Activated CD4-positive, CD25-positive, alpha-beta regulatory T cell treated with anti-CD3 and anti-CD28 coated beads, Interleukin-2, amount 50 U/mL, for 24 hours (primary cell): ENCODE measurements around the gene SPANXN2.
"Not testable (repeated sequence)": the region's sequence is repeated elsewhere in the genome, so short reads cannot be mapped to it uniquely, and the experiment has no call there.

Source experiments
- ATAC-seq, 2 donors: fragments of 150-1000 bp; cut with Tn5 transposase; one replicate each; pipeline ENCODE4 v1.10.0; 2021; ENCODE audit warnings: mild to moderate bottlenecking in 1 of 2, moderate library complexity in 1 of 2

The SPANXN2 gene

GRCh38 chrX:143720652-143721051 is at the start of gene SPANXN2:
TSS of gene SPANXN2 (minus strand) at chrX:143720752. CDS start at chrX:143720668, 84 bp downstream.
- ATAC-seq: not testable (repeated sequence)

- ATAC-seq: no peak
Measured at GRCh38 chrX:143768976-143769375, 48.4 kb upstream of the SPANXN2 start.

GRCh38 chrX:143767789-143768188 is 47.2 kb upstream of the SPANXN2 start:
- not testable (repeated sequence) for ATAC-seq

- ATAC-seq: no peak
Measured at GRCh38 chrX:143757887-143758286, 37.3 kb upstream of the SPANXN2 start.

GRCh38 chrX:143757375-143757774 is 36.8 kb upstream of the SPANXN2 start:
- no peak for ATAC-seq

- ATAC-seq: no peak
Measured at GRCh38 chrX:143754183-143754582, 33.6 kb upstream of the SPANXN2 start.

- ATAC-seq: no peak
Measured at GRCh38 chrX:143733866-143734265, 13.3 kb upstream of the SPANXN2 start.

- no peak for ATAC-seq
Measured at GRCh38 chrX:143726296-143726695, 5.7 kb upstream of the SPANXN2 start.

- ATAC-seq: no peak
Measured at GRCh38 chrX:143701460-143701859, 19.1 kb downstream of the SPANXN2 start.

GRCh38 chrX:143694885-143695284 is 25.7 kb downstream of the SPANXN2 start:
- no peak for ATAC-seq

GRCh38 chrX:143683486-143683885 is 37.1 kb downstream of the SPANXN2 start:
- no peak for ATAC-seq

GRCh38 chrX:143674926-143675325 is 45.6 kb downstream of the SPANXN2 start:
- ATAC-seq: no peak

- no peak for ATAC-seq
Measured at GRCh38 chrX:143669395-143669794, 51.2 kb downstream of the SPANXN2 start.

GRCh38 chrX:143664302-143664701 is 56.2 kb downstream of the SPANXN2 start:
- no peak for ATAC-seq

GRCh38 chrX:143663755-143664154 is 56.8 kb downstream of the SPANXN2 start:
- ATAC-seq: no peak
